Colon (tissue), 2 donors: ENCODE data around the gene RDH11.

ENCODE experiments used
- FAIRE-seq: peaks from 2 replicates; lab custom pipeline; 2012; peaks lifted over from hg19 to GRCh38; lab: Jason Lieb, UNC
- donor health status: control.
- donor health status: control.

The RDH11 gene

DNA sequence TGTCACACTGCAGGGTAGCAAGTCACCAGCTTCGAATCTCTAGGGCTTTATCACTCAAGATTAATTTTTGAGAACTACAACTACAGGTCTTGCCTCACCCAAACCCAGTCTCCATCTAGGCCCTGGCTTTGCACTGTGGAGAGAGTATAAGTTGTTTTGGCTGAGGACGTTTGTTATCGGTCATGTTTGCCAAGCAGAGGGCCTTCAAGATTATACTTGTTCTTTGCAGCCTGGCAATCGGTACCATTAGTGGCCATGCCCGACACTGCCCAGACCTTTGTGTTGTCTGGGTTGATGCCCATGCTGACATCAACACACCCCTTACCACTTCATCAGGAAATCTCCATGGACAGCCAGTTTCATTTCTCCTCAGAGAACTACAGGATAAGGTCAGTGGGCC, 50.1 kb downstream of the RDH11 start:
- FAIRE-seq, result no peak

GRCh38 chr14:67644428-67644827, 51.1 kb downstream of the RDH11 start:
- FAIRE-seq, result no peak

GRCh38 chr14:67643713-67644112, 51.9 kb downstream of the RDH11 start:
- FAIRE-seq, result no peak

DNA sequence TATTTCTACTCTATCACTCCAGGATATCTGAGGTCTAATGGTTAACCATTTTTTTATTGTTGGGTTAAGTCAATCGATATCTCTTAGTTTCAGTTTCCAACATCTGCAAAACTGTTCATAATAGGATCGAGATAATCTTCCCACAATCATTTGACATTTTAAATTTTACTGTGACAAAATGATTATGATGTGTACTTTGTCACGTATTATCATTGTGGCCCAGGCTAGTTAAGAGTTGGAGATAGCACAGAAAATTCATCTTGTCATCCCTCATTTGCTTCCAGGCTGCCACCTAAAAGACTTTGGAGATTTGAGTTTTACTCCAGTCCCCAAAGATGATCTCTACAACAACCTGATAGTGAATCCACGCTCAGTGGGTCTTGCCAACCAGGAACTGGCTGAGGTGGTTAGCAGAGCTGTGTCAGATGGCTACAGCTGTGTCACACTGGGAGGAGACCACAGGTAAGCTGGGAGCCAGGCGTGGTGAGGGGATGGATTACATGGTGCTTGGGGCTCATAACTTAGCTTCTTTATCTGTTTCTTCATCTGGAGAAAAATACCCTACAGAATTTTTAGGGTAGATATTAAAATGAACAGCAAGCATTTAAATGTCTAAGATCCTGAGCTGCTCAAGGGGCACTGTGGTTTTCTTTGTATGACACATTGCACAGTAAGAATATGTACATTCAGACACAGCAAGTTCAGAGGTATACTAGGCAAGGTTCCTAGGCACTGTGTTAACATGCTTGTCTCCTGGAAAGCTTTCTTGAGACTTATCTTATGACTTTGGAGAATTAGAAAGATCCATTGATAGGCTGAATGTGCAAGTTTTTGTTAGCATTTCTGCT, 53.4 kb downstream of the RDH11 start:
- FAIRE-seq, result no peak

GRCh38 chr14:67641480-67641879, 54.1 kb downstream of the RDH11 start:
- FAIRE-seq, result no peak

GRCh38 chr14:67638642-67639041, 56.9 kb downstream of the RDH11 start:
- FAIRE-seq, result no peak

- FAIRE-seq, result no peak
Observed at GRCh38 chr14:67636361-67636919, 59.1 kb downstream of the RDH11 start.

DNA sequence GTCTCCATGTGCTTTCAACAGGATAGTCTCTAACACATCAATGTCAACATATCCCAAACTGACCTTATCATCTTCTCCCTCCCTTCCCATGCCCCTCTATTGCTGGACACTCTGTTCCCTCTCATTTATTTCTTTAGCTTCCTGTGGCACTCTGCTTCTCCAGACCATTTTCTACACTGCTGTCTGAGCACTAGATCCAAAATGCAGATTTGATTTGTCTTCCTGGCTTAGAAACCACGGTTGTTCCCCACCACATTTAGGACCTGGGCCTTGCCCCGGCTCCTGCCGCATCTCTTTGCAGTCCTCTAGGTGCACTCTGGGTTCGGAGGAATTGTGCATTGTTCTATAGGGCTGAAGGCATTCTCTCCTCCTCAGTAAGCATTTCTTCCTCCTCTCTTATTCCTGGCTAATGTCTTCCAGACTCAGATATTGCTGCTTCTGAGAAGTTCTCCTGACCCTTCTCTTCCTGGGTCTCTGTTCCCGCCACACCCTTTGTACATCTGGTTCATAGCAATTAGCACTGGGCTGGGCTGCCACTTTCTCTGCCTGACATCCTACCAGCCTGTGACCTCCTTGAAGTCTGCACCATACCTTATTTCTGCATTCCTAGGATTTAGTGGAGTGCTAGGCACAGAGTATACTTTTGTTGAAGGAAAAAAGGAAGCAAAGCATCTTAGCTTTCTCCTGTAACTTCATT, 62.0 kb downstream of the RDH11 start:
- no peak for FAIRE-seq

- no peak for FAIRE-seq
Observed at GRCh38 chr14:67630938-67631337, 64.6 kb downstream of the RDH11 start.

DNA sequence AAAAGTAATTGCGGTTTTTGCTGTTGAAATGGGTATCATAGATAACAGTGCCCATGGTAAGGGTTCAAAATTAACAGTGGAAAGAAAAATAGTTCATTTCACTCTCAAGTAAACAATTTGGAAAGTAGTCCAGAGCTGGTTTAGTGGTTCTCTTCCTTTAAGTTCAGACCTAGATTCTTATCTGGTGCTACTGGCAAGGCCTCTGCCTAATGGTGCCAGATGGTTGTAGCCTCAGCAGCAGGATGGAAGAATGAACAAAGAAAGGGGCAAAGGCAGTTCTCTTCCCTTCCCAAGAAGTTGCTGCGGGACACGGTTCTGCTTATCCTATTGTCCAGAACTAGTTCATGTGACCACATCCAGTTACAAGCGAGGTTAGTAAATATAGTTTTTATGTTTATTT, 65.4 kb downstream of the RDH11 start:
- FAIRE-seq, result no peak

GRCh38 chr14:67627519-67627918, 68.0 kb downstream of the RDH11 start:
- FAIRE-seq, result no peak
